ENCODE data around the gene MCRS1. TPM values are rescaled to one million over a fixed set of nuclear protein-coding genes. Genes with fewer than 3 reads are reported as not detected.

Gene MCRS1
- total RNA-seq, 2 donors from 2014 or later, result 97.5 to 98.9 TPM

DNA sequence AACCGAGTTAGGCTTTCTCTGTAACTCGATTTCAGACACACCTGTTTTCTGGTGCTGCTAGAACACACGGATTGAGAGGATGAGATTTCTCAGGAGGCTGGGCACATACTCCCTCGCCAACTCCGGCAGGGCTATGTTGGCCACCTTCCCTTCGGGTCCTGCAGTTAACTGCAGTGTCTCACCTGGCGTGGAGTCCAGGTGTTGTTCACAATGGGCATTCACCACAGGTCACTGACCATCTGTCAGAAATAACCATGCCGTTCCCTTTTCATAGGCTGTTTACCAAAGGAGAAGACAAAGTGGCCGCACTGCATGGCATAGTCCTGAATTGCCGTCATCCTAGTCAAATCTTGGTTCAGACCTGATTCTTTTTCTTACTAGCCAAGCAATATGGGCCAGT, 34.6 kb downstream of the MCRS1 start:
- no peak overlapping the region for H3K4me3 ChIP-seq (ENCODE audit: low read length)
- 92% methylated on average over 10 of the region's 10 CpGs for WGBS, 2 experiments (ENCODE audit: insufficient coverage in 1 of 2, insufficient read length in 1 of 2)
- no peak overlapping the region for H3K27ac Mint-ChIP-seq

GRCh38 chr12:49531745-49532144, 36.2 kb downstream of the MCRS1 start:
- H3K4me1 ChIP-seq (ENCODE audit: control insufficient read depth, insufficient read depth, low read length), result no peaks in the 10 kb centered on the region
- no peaks in the 10 kb centered on the region for H3K9me3 ChIP-seq (ENCODE audit: control insufficient read depth, low read length)
- no peak overlapping the region for H3K4me3 Mint-ChIP-seq
- H3K27ac ChIP-seq (ENCODE audit: low read depth, low read length), result no peak overlapping the region
- TF ChIP-seq, protein P1, sequence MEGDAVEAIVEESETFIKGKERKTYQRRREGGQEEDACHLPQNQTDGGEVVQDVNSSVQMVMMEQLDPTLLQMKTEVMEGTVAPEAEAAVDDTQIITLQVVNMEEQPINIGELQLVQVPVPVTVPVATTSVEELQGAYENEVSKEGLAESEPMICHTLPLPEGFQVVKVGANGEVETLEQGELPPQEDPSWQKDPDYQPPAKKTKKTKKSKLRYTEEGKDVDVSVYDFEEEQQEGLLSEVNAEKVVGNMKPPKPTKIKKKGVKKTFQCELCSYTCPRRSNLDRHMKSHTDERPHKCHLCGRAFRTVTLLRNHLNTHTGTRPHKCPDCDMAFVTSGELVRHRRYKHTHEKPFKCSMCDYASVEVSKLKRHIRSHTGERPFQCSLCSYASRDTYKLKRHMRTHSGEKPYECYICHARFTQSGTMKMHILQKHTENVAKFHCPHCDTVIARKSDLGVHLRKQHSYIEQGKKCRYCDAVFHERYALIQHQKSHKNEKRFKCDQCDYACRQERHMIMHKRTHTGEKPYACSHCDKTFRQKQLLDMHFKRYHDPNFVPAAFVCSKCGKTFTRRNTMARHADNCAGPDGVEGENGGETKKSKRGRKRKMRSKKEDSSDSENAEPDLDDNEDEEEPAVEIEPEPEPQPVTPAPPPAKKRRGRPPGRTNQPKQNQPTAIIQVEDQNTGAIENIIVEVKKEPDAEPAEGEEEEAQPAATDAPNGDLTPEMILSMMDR (conservative IDR thresholded peaks at IDR 0.05), result no peak
- H3K9ac ChIP-seq (ENCODE audit: extremely low read depth, low read length, poor library complexity, severe bottlenecking), result no peak overlapping the region
- H3K27me3 ChIP-seq (ENCODE audit: control insufficient read depth, insufficient read depth, low read length, poor library complexity, severe bottlenecking), result peaks cover 19% of the 10 kb centered on the region
- peaks cover 10% of the 10 kb centered on the region for H3K36me3 ChIP-seq (ENCODE audit: control insufficient read depth, insufficient read depth, low read length)
- no peak for DNase-seq
- 91 to 100% methylated on average over 2 of the region's 2 CpGs for WGBS, 2 experiments (ENCODE audit: insufficient coverage in 1 of 2, insufficient read length in 1 of 2)
- no peak overlapping the region for H3K27ac Mint-ChIP-seq
- peaks cover 29% of the 10 kb centered on the region for H3K27me3 Mint-ChIP-seq (ENCODE audit: insufficient read depth)
- peaks cover 3% of the 10 kb centered on the region for H3K9me3 Mint-ChIP-seq
- H3K36me3 Mint-ChIP-seq (ENCODE audit: low read depth), result peaks cover 20% of the 10 kb centered on the region
- no peaks in the 10 kb centered on the region for H3K4me1 Mint-ChIP-seq
- no peak overlapping the region for H3K4me3 ChIP-seq (ENCODE audit: low read length)

More for the DNA sequence above, 34.6 kb downstream of the MCRS1 start:
- no peak overlapping the region for H3K27ac ChIP-seq (ENCODE audit: low read depth, low read length)
- H3K4me1 ChIP-seq (ENCODE audit: control insufficient read depth, insufficient read depth, low read length), result no peaks in the 10 kb centered on the region
- TF ChIP-seq, protein P1 (conservative IDR thresholded peaks at IDR 0.05), result no peak
- no peak overlapping the region for H3K4me3 Mint-ChIP-seq
- H3K36me3 ChIP-seq (ENCODE audit: control insufficient read depth, insufficient read depth, low read length), result no peaks in the 10 kb centered on the region
- H3K27me3 Mint-ChIP-seq (ENCODE audit: insufficient read depth), result peaks cover 44% of the 10 kb centered on the region
- H3K9me3 Mint-ChIP-seq, result peaks cover 3% of the 10 kb centered on the region
- peaks cover 35% of the 10 kb centered on the region for H3K27me3 ChIP-seq (ENCODE audit: control insufficient read depth, insufficient read depth, low read length, poor library complexity, severe bottlenecking)
- peak; percentile 34 for DNase-seq
- H3K36me3 Mint-ChIP-seq (ENCODE audit: low read depth), result peaks cover 10% of the 10 kb centered on the region
- H3K4me1 Mint-ChIP-seq, result peaks cover 5% of the 10 kb centered on the region
- no peaks in the 10 kb centered on the region for H3K9me3 ChIP-seq (ENCODE audit: control insufficient read depth, low read length)
- no peak overlapping the region for H3K9ac ChIP-seq (ENCODE audit: extremely low read depth, low read length, poor library complexity, severe bottlenecking)

- peaks cover 5% of the 10 kb centered on the region for H3K4me1 Mint-ChIP-seq
- peaks cover 28% of the 10 kb centered on the region for H3K36me3 ChIP-seq (ENCODE audit: control insufficient read depth, insufficient read depth, low read length)
- TF ChIP-seq, protein P1 (conservative IDR thresholded peaks at IDR 0.05), result no peak
- no peaks in the 10 kb centered on the region for H3K27me3 ChIP-seq (ENCODE audit: control insufficient read depth, insufficient read depth, low read length, poor library complexity, severe bottlenecking)
- no peaks in the 10 kb centered on the region for H3K4me1 ChIP-seq (ENCODE audit: control insufficient read depth, insufficient read depth, low read length)
- WGBS, 2 experiments (ENCODE audit: insufficient coverage in 1 of 2, insufficient read length in 1 of 2), result 91 to 100% methylated on average over 1 of the region's 1 CpG
- H3K36me3 Mint-ChIP-seq (ENCODE audit: low read depth), result peaks cover 40% of the 10 kb centered on the region
- H3K27ac ChIP-seq (ENCODE audit: low read depth, low read length), result no peak overlapping the region
- no peak for DNase-seq
- H3K4me3 ChIP-seq (ENCODE audit: low read length), result no peak overlapping the region
- no peak overlapping the region for H3K4me3 Mint-ChIP-seq
- H3K9ac ChIP-seq (ENCODE audit: extremely low read depth, low read length, poor library complexity, severe bottlenecking), result no peak overlapping the region
- H3K27ac Mint-ChIP-seq, result no peak overlapping the region
- no peaks in the 10 kb centered on the region for H3K9me3 ChIP-seq (ENCODE audit: control insufficient read depth, low read length)
- H3K27me3 Mint-ChIP-seq (ENCODE audit: insufficient read depth), result peaks cover 6% of the 10 kb centered on the region
- H3K9me3 Mint-ChIP-seq, result peaks cover 3% of the 10 kb centered on the region
Measured at GRCh38 chr12:49529414-49529813, 38.5 kb downstream of the MCRS1 start.
